OCI-LY3 (cell line): ENCODE data around the gene PPP6R3.

Source experiments
- H2AFZ ChIP-seq: fragments of 200-600, 300-600 bp; shearing (Covaris generic); 2 replicates; pipeline ENCODE4 v1.6.0; 2014; ENCODE audit warnings: antibody characterized with exemption, low read depth, low read length
- H3K27ac ChIP-seq: fragments of 200-600, 300-600 bp; sonication (generic); 2 replicates; pipeline ENCODE4 v1.5.1; 2014; ENCODE audit warnings: mild to moderate bottlenecking, low read length, moderate library complexity, mixed read lengths
- H3K27me3 ChIP-seq: fragments of 200-600, 300-600 bp; sonication (generic); 2 replicates; pipeline ENCODE4 v1.6.1; 2014; ENCODE audit warnings: low read depth, low read length, mixed read lengths
- H3K36me3 ChIP-seq: fragments of 200-600, 300-600 bp; sonication (generic); replicated peaks from 2 replicates; pipeline ENCODE3; 2014; ENCODE audit warnings: low read depth, low read length, mixed read lengths
- H3K4me1 ChIP-seq: fragments of 300-600, 200-600 bp; sonication (generic); 2 replicates; pipeline ENCODE4 v1.6.1; 2014; ENCODE audit warnings: low read length, mixed read lengths
- H3K4me2 ChIP-seq: fragments of 200-600, 300-600 bp; sonication (generic); 2 replicates; pipeline ENCODE4 v1.6.1; 2014; ENCODE audit warnings: low read length, mixed read lengths
- H3K4me3 ChIP-seq: fragments of 300-600, 200-600 bp; sonication (generic); 2 replicates; pipeline ENCODE4 v1.5.1; 2014; ENCODE audit warnings: antibody characterized with exemption, mild to moderate bottlenecking, low read length, moderate library complexity
- H3K79me2 ChIP-seq: fragments of 300-600, 200-600 bp; shearing (Covaris generic); 2 replicates; pipeline ENCODE4 v1.6.1; 2014; ENCODE audit warnings: mild to moderate bottlenecking, low read length, mixed read lengths
- H3K9ac ChIP-seq: fragments of 300-600, 200-600 bp; shearing (Covaris generic); 2 replicates; pipeline ENCODE4 v1.6.0; 2014; ENCODE audit warnings: mild to moderate bottlenecking, low read length, moderate library complexity
- H3K9me3 ChIP-seq: fragments of 200-600, 300-600 bp; shearing (Covaris generic); 2 replicates; pipeline ENCODE4 v1.6.1; 2014; ENCODE audit warnings: low read length, mixed read lengths; ENCODE audit not compliant: insufficient read depth
- H4K20me1 ChIP-seq: fragments of 200-600, 300-600 bp; sonication (generic); 2 replicates; pipeline ENCODE4 v1.6.1; 2016; ENCODE audit warnings: low read length, mixed read lengths; ENCODE audit not compliant: insufficient read depth
- EZH2phosphoT487 ChIP-seq: fragments of 200-600 bp; shearing (Covaris generic); IDR thresholded peaks from 2 replicates; pipeline ENCODE4 v1.6.1; 2018; ENCODE audit warnings: antibody characterized with exemption, mixed run types, low read depth
- TF ChIP-seq, protein P1 (sequence below): fragments of 200-600, 300-600 bp; sonication (generic); IDR thresholded peaks from 2 replicates; pipeline ENCODE4 v1.5.1; 2014; ENCODE audit warnings: antibody characterized with exemption, low read length, low read depth

The PPP6R3 gene

GRCh38 chr11:68495872-68496271, 35.3 kb downstream of the PPP6R3 start:
- H3K27me3 ChIP-seq: no peaks in the 10 kb centered on the region
- H3K36me3 ChIP-seq: no peaks in the 10 kb centered on the region
- H4K20me1 ChIP-seq: peaks cover 89% of the 10 kb centered on the region

DNA sequence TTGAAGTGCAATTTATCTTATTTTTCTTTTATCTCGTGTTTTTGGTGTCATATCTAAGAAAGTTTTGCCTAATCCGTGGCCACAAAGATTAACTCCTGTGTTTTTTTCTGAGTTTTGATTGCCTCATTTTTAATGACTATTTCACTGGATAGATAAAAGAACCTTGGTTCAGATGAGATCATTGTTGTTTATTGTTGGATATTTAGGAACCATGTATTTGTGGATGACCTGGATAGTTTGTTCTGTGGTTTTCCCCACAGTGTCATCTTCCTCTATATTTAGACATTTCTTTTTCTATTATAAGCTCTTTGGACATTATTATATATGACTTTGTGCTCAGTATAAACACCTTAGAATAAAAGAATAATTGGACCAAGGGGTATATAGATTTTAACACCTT, 37.2 kb downstream of the PPP6R3 start:
- Histone ChIP-seq H3K27ac (no peak overlapping the region), H3K4me2 (no peak overlapping the region), H3K36me3 (no peaks in the 10 kb centered on the region), H2AFZ (no peak overlapping the region), H3K9me3 (no peaks in the 10 kb centered on the region), H3K9ac (no peak overlapping the region), H3K27me3 (no peaks in the 10 kb centered on the region), H4K20me1 (peaks cover 89% of the 10 kb centered on the region), H3K4me1 (peaks cover 15% of the 10 kb centered on the region; the same call in 1 of the 2 replicates), H3K79me2 (peaks cover 99% of the 10 kb centered on the region), H3K4me3 (no peak overlapping the region)
- no peak for TF ChIP-seq EZH2phosphoT487
- TF ChIP-seq, protein P1, sequence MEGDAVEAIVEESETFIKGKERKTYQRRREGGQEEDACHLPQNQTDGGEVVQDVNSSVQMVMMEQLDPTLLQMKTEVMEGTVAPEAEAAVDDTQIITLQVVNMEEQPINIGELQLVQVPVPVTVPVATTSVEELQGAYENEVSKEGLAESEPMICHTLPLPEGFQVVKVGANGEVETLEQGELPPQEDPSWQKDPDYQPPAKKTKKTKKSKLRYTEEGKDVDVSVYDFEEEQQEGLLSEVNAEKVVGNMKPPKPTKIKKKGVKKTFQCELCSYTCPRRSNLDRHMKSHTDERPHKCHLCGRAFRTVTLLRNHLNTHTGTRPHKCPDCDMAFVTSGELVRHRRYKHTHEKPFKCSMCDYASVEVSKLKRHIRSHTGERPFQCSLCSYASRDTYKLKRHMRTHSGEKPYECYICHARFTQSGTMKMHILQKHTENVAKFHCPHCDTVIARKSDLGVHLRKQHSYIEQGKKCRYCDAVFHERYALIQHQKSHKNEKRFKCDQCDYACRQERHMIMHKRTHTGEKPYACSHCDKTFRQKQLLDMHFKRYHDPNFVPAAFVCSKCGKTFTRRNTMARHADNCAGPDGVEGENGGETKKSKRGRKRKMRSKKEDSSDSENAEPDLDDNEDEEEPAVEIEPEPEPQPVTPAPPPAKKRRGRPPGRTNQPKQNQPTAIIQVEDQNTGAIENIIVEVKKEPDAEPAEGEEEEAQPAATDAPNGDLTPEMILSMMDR: no peak

More at GRCh38 chr11:68495872-68496271, 35.3 kb downstream of the PPP6R3 start:
- H3K4me2 ChIP-seq: no peak overlapping the region
- H3K27ac ChIP-seq: no peak overlapping the region
- no peak overlapping the region for H3K4me3 ChIP-seq
- H3K9ac ChIP-seq: no peak overlapping the region
- H2AFZ ChIP-seq: no peak overlapping the region
- no peaks in the 10 kb centered on the region for H3K9me3 ChIP-seq
- peaks cover 15% of the 10 kb centered on the region; the same call in 1 of the 2 replicates for H3K4me1 ChIP-seq
- peaks cover 99% of the 10 kb centered on the region for H3K79me2 ChIP-seq
- TF ChIP-seq EZH2phosphoT487: no peak
- TF ChIP-seq, protein P1: no peak

DNA sequence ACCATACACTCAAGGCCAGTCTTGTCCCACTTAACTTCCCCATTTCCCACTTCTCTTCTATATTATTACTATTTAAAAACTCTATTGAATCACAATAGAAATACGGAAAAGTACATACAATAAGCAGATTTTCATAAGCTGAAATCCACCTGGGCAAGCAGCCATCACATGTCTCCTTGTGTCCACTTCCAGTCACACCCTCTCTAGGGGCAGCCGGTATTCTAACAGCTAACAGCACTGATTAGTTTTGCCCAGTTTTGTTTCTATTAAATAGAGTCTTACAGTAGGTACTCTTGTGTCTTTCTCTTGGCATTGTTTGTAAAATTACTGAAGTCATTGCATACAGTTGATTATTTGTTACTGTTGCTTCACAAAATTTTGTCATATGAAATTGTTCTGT, 37.8 kb downstream of the PPP6R3 start:
- Histone ChIP-seq H3K79me2 (peaks cover 99% of the 10 kb centered on the region), H3K27me3 (no peaks in the 10 kb centered on the region), H3K4me3 (no peak overlapping the region), H2AFZ (no peak overlapping the region), H3K4me1 (peaks cover 15% of the 10 kb centered on the region; the same call in 1 of the 2 replicates), H3K9me3 (no peaks in the 10 kb centered on the region), H3K36me3 (no peaks in the 10 kb centered on the region), H3K4me2 (no peak overlapping the region), H3K27ac (no peak overlapping the region), H3K9ac (no peak overlapping the region), H4K20me1 (peaks cover 89% of the 10 kb centered on the region)
- TF ChIP-seq, protein P1: no peak
- no peak for TF ChIP-seq EZH2phosphoT487

DNA sequence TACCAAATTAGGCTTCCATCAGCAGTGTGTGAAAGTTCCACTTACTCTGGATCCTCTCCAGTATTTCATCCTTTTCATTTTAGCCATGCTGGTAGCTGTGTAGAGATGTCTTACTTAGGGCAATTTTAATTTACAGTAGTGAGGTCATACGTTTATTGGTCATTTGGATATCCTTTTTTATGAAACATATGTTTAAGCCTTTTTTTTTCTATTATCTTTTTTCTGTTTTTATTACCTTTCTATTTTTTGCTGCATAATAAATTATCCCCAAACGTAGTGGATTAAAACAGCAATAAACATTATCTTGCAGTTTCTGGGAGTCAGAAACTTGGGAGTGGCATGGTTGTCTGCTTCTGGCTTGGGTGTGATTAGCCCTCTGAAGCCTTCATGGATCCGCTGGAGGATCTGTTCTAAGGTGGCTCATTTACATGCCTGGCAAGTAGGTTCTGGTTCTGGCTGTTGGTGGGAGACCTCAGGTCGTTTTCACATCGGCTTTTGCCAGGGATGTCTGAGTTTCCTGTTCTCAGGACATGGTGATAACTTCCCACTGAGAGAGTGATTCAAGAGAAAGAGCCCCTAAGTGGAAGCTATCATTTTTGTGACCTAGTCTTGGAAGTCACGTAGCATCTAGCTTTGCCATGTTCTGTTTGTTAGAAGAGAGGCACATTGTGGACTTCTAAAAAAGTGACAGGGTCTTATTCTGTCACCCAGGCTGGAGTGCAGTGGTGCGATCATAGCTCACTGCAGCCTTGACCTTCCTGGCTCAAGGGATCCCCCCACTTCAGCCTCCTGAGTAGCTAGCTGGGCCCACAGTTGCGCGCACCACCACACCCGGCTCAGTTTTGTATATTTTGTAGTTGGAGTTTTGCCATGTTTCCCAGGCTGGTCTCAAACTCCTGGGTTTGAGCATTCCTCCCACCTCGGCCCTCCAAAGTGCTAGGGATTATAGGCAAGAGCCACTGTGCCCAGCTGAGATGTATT, 38.6 kb downstream of the PPP6R3 start:
- TF ChIP-seq EZH2phosphoT487: no peak
- TF ChIP-seq, protein P1: no peak
- Histone ChIP-seq H4K20me1 (peaks cover 95% of the 10 kb centered on the region), H3K4me2 (no peak overlapping the region), H3K9ac (no peak overlapping the region), H3K4me3 (no peak overlapping the region), H3K27ac (no peak overlapping the region), H2AFZ (no peak overlapping the region), H3K27me3 (no peaks in the 10 kb centered on the region), H3K4me1 (peaks cover 15% of the 10 kb centered on the region; the same call in 1 of the 2 replicates), H3K9me3 (no peaks in the 10 kb centered on the region), H3K79me2 (peaks cover 100% of the 10 kb centered on the region), H3K36me3 (no peaks in the 10 kb centered on the region)
